ENCODE measurements around the gene SPECC1L.

Gene SPECC1L

GRCh38 chr22:24398409-24398808 lies 127.8 kb downstream of the SPECC1L start:
- Histone ChIP-seq H3K4me1 (ENCODE audit: insufficient read depth, low read length) (no peaks in the 10 kb centered on the region), H3K79me2 (ENCODE audit: insufficient read depth, low read length) (0 out of 2 replicates have a peak, but pooled peaks cover 2% of the 10 kb centered on the region), H3K4me3 (ENCODE audit: low read depth in 1 of 2, low read length in 2 of 2) (no peak overlapping the region), H3K27me3 (ENCODE audit: insufficient read depth, low read length, poor library complexity) (no peaks in the 10 kb centered on the region), H3K36me3 (ENCODE audit: insufficient read depth, low read length) (peaks cover 74% of the 10 kb centered on the region), H4K20me1 (ENCODE audit: insufficient read depth, low read length) (no peaks in the 10 kb centered on the region), H3K27ac (ENCODE audit: low read length) (peak overlapping the region; percentile 41; the same call in 1 of the 2 replicates), H3K9me3 (ENCODE audit: insufficient read depth, low read length, severe bottlenecking) (no peaks in the 10 kb centered on the region), H3K9ac (ENCODE audit: low read depth, low read length) (no peak overlapping the region), H3K4me2 (ENCODE audit: insufficient read depth, low read length) (no peak overlapping the region), H2AFZ (ENCODE audit: low read depth, low read length) (no peak overlapping the region)
- peak; percentile 58; the same call in 1 of the 3 replicates for ATAC-seq (ENCODE audit: insufficient read depth, low read depth)
- no peak for TF ChIP-seq EZH2 (IDR thresholded peaks at IDR 0.05; ENCODE audit: borderline replicate concordance, low read depth, low read length, severe bottlenecking)
- TF ChIP-seq, protein P1, sequence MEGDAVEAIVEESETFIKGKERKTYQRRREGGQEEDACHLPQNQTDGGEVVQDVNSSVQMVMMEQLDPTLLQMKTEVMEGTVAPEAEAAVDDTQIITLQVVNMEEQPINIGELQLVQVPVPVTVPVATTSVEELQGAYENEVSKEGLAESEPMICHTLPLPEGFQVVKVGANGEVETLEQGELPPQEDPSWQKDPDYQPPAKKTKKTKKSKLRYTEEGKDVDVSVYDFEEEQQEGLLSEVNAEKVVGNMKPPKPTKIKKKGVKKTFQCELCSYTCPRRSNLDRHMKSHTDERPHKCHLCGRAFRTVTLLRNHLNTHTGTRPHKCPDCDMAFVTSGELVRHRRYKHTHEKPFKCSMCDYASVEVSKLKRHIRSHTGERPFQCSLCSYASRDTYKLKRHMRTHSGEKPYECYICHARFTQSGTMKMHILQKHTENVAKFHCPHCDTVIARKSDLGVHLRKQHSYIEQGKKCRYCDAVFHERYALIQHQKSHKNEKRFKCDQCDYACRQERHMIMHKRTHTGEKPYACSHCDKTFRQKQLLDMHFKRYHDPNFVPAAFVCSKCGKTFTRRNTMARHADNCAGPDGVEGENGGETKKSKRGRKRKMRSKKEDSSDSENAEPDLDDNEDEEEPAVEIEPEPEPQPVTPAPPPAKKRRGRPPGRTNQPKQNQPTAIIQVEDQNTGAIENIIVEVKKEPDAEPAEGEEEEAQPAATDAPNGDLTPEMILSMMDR (IDR thresholded peaks at IDR 0.05; ENCODE audit: borderline replicate concordance, extremely low read depth, low read length, poor library complexity, severe bottlenecking): no peak
- no peak for DNase-seq

GRCh38 chr22:24400034-24400725 lies 129.5 kb downstream of the SPECC1L start:
- TF ChIP-seq, protein P1 (IDR thresholded peaks at IDR 0.05; ENCODE audit: borderline replicate concordance, extremely low read depth, low read length, poor library complexity, severe bottlenecking): no peak
- TF ChIP-seq EZH2 (IDR thresholded peaks at IDR 0.05; ENCODE audit: borderline replicate concordance, low read depth, low read length, severe bottlenecking): no peak
- no peak overlapping the region for H3K4me3 ChIP-seq (ENCODE audit: low read depth in 1 of 2, low read length in 2 of 2)
- H3K27ac ChIP-seq (ENCODE audit: low read length): no peak overlapping the region
- no peak overlapping the region for H3K9ac ChIP-seq (ENCODE audit: low read depth, low read length)
- H2AFZ ChIP-seq (ENCODE audit: low read depth, low read length): no peak overlapping the region
- no peaks in the 10 kb centered on the region for H3K9me3 ChIP-seq (ENCODE audit: insufficient read depth, low read length, severe bottlenecking)
- H3K27me3 ChIP-seq (ENCODE audit: insufficient read depth, low read length, poor library complexity): no peaks in the 10 kb centered on the region
- H4K20me1 ChIP-seq (ENCODE audit: insufficient read depth, low read length): 0 out of 2 replicates have a peak, but pooled peaks cover 5% of the 10 kb centered on the region
- H3K4me2 ChIP-seq (ENCODE audit: insufficient read depth, low read length): no peak overlapping the region
- H3K79me2 ChIP-seq (ENCODE audit: insufficient read depth, low read length): 0 out of 2 replicates have a peak, but pooled peaks cover 2% of the 10 kb centered on the region
- no peak for ATAC-seq (ENCODE audit: insufficient read depth, low read depth)
- peaks cover 80% of the 10 kb centered on the region for H3K36me3 ChIP-seq (ENCODE audit: insufficient read depth, low read length)
- no peaks in the 10 kb centered on the region for H3K4me1 ChIP-seq (ENCODE audit: insufficient read depth, low read length)
- no peak for DNase-seq

DNA sequence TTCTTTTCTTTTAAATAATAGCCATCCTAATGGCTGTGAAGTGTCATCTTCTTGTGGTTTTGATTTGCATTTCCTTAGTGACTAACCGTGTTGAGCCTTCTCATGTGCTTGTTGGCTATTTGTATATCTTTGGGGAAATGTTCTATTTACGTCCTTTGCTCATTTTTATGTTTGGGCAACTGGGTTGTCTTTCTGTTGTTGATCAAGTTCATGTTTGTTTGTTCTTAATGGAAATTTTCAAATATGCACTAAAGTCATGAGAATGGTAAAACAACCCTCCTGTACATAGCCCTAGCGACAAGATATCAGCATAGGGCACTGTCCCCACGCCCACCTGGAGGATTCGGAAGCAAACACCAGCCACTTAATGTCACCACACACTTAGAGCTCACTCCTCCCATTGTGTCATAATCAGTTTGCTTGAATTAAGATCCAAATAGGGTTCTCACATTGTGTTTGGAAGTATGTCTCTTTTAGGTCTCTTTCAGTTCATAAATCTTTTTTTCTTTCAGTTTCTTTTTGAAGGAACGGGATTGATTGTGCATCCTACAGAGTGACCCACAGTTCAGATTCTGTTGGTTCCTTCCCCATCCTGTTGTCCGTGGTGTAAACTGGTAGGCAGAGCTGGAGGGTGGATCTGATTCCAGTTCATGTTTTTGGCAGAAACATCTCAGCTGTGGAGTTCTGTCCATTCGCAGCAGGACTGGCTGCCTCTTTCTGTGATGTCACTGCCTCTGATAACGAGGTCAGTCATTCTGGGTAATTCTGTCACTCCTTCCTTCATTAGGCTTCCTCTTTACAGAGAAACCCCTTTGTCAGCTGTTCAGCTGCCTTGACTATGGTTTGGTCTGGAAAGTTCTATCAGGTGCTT lies 130.3 kb downstream of the SPECC1L start:
- Histone ChIP-seq H2AFZ (ENCODE audit: low read depth, low read length) (no peak overlapping the region), H3K27me3 (ENCODE audit: insufficient read depth, low read length, poor library complexity) (no peaks in the 10 kb centered on the region), H4K20me1 (ENCODE audit: insufficient read depth, low read length) (0 out of 2 replicates have a peak, but pooled peaks cover 5% of the 10 kb centered on the region), H3K4me3 (ENCODE audit: low read depth in 1 of 2, low read length in 2 of 2) (no peak overlapping the region), H3K9me3 (ENCODE audit: insufficient read depth, low read length, severe bottlenecking) (no peaks in the 10 kb centered on the region), H3K27ac (ENCODE audit: low read length) (no peak overlapping the region), H3K36me3 (ENCODE audit: insufficient read depth, low read length) (peaks cover 75% of the 10 kb centered on the region), H3K9ac (ENCODE audit: low read depth, low read length) (no peak overlapping the region), H3K4me1 (ENCODE audit: insufficient read depth, low read length) (no peaks in the 10 kb centered on the region), H3K79me2 (ENCODE audit: insufficient read depth, low read length) (0 out of 2 replicates have a peak, but pooled peaks cover 2% of the 10 kb centered on the region), H3K4me2 (ENCODE audit: insufficient read depth, low read length) (no peak overlapping the region)
- no peak for ATAC-seq (ENCODE audit: insufficient read depth, low read depth)
- no peak for DNase-seq
- TF ChIP-seq, protein P1 (IDR thresholded peaks at IDR 0.05; ENCODE audit: borderline replicate concordance, extremely low read depth, low read length, poor library complexity, severe bottlenecking): no peak
- TF ChIP-seq EZH2 (IDR thresholded peaks at IDR 0.05; ENCODE audit: borderline replicate concordance, low read depth, low read length, severe bottlenecking): no peak
